GM23338 (cell line): ENCODE results near the gene CFAP65. TPM values are rescaled to one million over a fixed set of nuclear protein-coding genes. Genes with fewer than 3 reads are reported as not detected.

Experiments used
- ATAC-seq: fragments of 200-7000 bp; cut with Tn5 transposase; 3 replicates; pipeline ENCODE4 v1.9.1; 2020
- DNase-seq: peaks from one replicate; pipeline ENCODE4 v3.0.0-alpha.2; 2015; ENCODE audit warnings: low spot score
- H2AFZ ChIP-seq: fragments of 200-600 bp; sonication (generic); 2 replicates; pipeline ENCODE4 v1.8.0; 2016; ENCODE audit warnings: antibody characterized with exemption, mild to moderate bottlenecking, moderate library complexity
- H3F3A ChIP-seq: fragments of 200-600 bp; sonication (generic); replicated peaks from 2 replicates; pipeline ENCODE4 v1.8.0; 2017; ENCODE audit warnings: antibody characterized with exemption, mixed run types, low read depth
- H3K27ac ChIP-seq: fragments of 200-600 bp; sonication (generic); 2 replicates; pipeline ENCODE4 v1.6.1; 2016; ENCODE audit warnings: low read depth
- H3K27me3 ChIP-seq: fragments of 200-600 bp; sonication (generic); 2 replicates; pipeline ENCODE4 v1.8.0; 2016; ENCODE audit warnings: mild to moderate bottlenecking, mixed run types, moderate library complexity; ENCODE audit not compliant: insufficient read depth
- H3K36me3 ChIP-seq: fragments of 200-600 bp; sonication (generic); 2 replicates; pipeline ENCODE4 v1.8.0; 2016; ENCODE audit warnings: mild to moderate bottlenecking; ENCODE audit not compliant: insufficient read depth
- H3K4me1 ChIP-seq: fragments of 200-600 bp; sonication (generic); 2 replicates; pipeline ENCODE4 v1.8.0; 2016; ENCODE audit warnings: mild to moderate bottlenecking, moderate library complexity; ENCODE audit not compliant: insufficient read depth
- H3K4me2 ChIP-seq: fragments of 200-600 bp; sonication (generic); 2 replicates; pipeline ENCODE4 v1.7.1; 2017; ENCODE audit warnings: mixed run types
- H3K4me3 ChIP-seq: fragments of 200-600 bp; sonication (generic); 2 replicates; pipeline ENCODE4 v1.6.1; 2016; ENCODE audit warnings: mixed run types
- H3K79me2 ChIP-seq: fragments of 200-600 bp; sonication (generic); replicated peaks from 2 replicates; pipeline ENCODE4 v1.8.0; 2017; ENCODE audit warnings: mild to moderate bottlenecking; ENCODE audit not compliant: insufficient read depth
- H3K9me2 ChIP-seq: fragments of 200-600 bp; sonication (generic); 2 replicates; pipeline ENCODE4 v1.8.0; 2017; ENCODE audit not compliant: insufficient read depth
- H4K20me1 ChIP-seq: fragments of 200-600 bp; sonication (generic); replicated peaks from 2 replicates; pipeline ENCODE4 v1.8.0; 2017; ENCODE audit warnings: mild to moderate bottlenecking; ENCODE audit not compliant: insufficient read depth
- H3K27ac Mint-ChIP-seq: 2 replicates; pipeline ENCODE4 v1.8.0; 2020; ENCODE audit warnings: inconsistent platforms, mild to moderate bottlenecking, moderate library complexity, mixed read lengths
- H3K27me3 Mint-ChIP-seq: 3 replicates; pipeline ENCODE4 v1.8.0; 2022; ENCODE audit warnings: low read depth, mild to moderate bottlenecking, moderate library complexity, mixed read lengths, inconsistent platforms; ENCODE audit not compliant: insufficient read depth, poor library complexity
- H3K36me3 Mint-ChIP-seq: 3 replicates; pipeline ENCODE4 v1.8.0; 2021; ENCODE audit warnings: low read depth, mild to moderate bottlenecking, inconsistent platforms, moderate library complexity, mixed read lengths
- H3K4me1 Mint-ChIP-seq: 3 replicates; pipeline ENCODE4 v1.8.0; 2020; ENCODE audit warnings: mild to moderate bottlenecking, inconsistent platforms, mixed read lengths
- H3K4me3 Mint-ChIP-seq: 3 replicates; pipeline ENCODE4 v1.8.0; 2021; ENCODE audit warnings: moderate library complexity, mild to moderate bottlenecking, inconsistent platforms, mixed read lengths
- H3K9me3 Mint-ChIP-seq: 3 replicates; pipeline ENCODE4 v1.8.0; 2020; ENCODE audit warnings: moderate library complexity, mild to moderate bottlenecking, inconsistent platforms, mixed read lengths
- EZH2phosphoT487 ChIP-seq: fragments of 200-600 bp; sonication (generic); IDR thresholded peaks from one replicate; pipeline ENCODE4 v1.8.1; 2018; ENCODE audit warnings: antibody characterized with exemption; ENCODE audit not compliant: unreplicated experiment
- JUNB ChIP-seq: IDR thresholded peaks from one replicate; pipeline ENCODE4 v1.6.1; 2016; ENCODE audit warnings: antibody characterized with exemption; ENCODE audit not compliant: unreplicated experiment
- NANOG ChIP-seq: IDR thresholded peaks from 2 replicates; pipeline ENCODE4 v1.6.1; 2016; ENCODE audit warnings: antibody characterized with exemption, borderline replicate concordance
- POLR2AphosphoS5 ChIP-seq: IDR thresholded peaks from 2 replicates; pipeline ENCODE4 v1.6.1; 2016; ENCODE audit warnings: antibody characterized with exemption, low read depth
- ZNF114 ChIP-seq: fragments of 250-450 bp; sonication (Bioruptor Pico); IDR thresholded peaks from 2 replicates; pipeline ENCODE4 v1.5.0; 2020; ENCODE audit warnings: mild to moderate bottlenecking, moderate library complexity
- polyA plus RNA-seq: library from polyadenylated mRNA; unstranded; fragments of >200 nt; fragmentation: Nextera tagmentation; extraction: Ambion mirVana; gene quantifications from 2 replicates; pipeline ENCODE4 v1.2.1, GENCODE V29; 2016
- total RNA-seq: library from RNA; depleted of rRNA; stranded (reverse); fragments of >200 nt; shearing (Covaris generic); gene quantifications from 2 replicates; pipeline ENCODE4 v1.2.3, GENCODE V29; 2014
- TF ChIP-seq, protein P1 (sequence below): IDR thresholded peaks from one replicate; pipeline ENCODE4 v1.6.1; 2018; ENCODE audit warnings: antibody characterized with exemption; ENCODE audit not compliant: unreplicated experiment
- TF ChIP-seq, protein P2 (sequence below): fragments of 250-450 bp; sonication (Bioruptor Pico); IDR thresholded peaks from 2 replicates; pipeline ENCODE4 v1.5.0; 2020; ENCODE audit warnings: mild to moderate bottlenecking, moderate library complexity

CFAP65 gene
- total and polyA plus RNA-seq, 2 experiments from 2014 or later: 0.38 to 0.74 TPM

DNA sequence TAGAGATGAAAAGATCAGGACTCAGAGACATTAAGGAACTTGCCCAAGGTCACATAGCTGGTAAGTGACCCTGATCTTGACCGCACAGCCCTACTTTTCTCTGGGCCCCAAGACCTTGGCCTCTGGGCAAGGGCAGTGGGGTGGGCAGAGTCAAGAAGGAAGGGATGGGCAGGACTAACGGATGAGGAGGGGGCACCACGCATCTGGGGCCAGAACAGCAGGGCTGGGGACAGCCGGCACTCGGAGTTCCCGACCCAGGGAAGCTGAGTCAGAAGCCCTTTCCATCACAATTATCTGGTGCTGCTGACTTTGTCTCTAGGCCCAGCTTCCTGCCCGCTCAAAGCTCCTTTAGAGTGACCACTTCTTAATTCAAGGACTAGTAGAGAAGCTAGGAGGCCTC, 14.4 kb downstream of the CFAP65 start:
- Histone ChIP-seq H3K27me3 (no peaks in the 10 kb centered on the region), H4K20me1 (no peaks in the 10 kb centered on the region), H3K4me2 (no peak overlapping the region), H3F3A (no peaks in the 10 kb centered on the region), H3K4me1 (no peaks in the 10 kb centered on the region), H3K27ac (no peak overlapping the region), H3K4me3 (no peak overlapping the region), H3K9me2 (no peaks in the 10 kb centered on the region), H3K36me3 (no peaks in the 10 kb centered on the region), H2AFZ (no peak overlapping the region), H3K79me2 (no peaks in the 10 kb centered on the region)
- ATAC-seq: no peak
- H3K9me3 Mint-ChIP-seq: no peaks in the 10 kb centered on the region
- peaks cover 15% of the 10 kb centered on the region for H3K27me3 Mint-ChIP-seq
- TF ChIP-seq, protein P1, sequence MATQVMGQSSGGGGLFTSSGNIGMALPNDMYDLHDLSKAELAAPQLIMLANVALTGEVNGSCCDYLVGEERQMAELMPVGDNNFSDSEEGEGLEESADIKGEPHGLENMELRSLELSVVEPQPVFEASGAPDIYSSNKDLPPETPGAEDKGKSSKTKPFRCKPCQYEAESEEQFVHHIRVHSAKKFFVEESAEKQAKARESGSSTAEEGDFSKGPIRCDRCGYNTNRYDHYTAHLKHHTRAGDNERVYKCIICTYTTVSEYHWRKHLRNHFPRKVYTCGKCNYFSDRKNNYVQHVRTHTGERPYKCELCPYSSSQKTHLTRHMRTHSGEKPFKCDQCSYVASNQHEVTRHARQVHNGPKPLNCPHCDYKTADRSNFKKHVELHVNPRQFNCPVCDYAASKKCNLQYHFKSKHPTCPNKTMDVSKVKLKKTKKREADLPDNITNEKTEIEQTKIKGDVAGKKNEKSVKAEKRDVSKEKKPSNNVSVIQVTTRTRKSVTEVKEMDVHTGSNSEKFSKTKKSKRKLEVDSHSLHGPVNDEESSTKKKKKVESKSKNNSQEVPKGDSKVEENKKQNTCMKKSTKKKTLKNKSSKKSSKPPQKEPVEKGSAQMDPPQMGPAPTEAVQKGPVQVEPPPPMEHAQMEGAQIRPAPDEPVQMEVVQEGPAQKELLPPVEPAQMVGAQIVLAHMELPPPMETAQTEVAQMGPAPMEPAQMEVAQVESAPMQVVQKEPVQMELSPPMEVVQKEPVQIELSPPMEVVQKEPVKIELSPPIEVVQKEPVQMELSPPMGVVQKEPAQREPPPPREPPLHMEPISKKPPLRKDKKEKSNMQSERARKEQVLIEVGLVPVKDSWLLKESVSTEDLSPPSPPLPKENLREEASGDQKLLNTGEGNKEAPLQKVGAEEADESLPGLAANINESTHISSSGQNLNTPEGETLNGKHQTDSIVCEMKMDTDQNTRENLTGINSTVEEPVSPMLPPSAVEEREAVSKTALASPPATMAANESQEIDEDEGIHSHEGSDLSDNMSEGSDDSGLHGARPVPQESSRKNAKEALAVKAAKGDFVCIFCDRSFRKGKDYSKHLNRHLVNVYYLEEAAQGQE: no peak
- TF ChIP-seq JUNB (no peak), NANOG (no peak), POLR2AphosphoS5 (no peak), ZNF114 (CRISPR knock-in tag) (no peak), EZH2phosphoT487 (no peak)
- H3K27ac Mint-ChIP-seq: no peak overlapping the region
- no peak for DNase-seq
- no peak overlapping the region for H3K4me3 Mint-ChIP-seq
- peaks cover 3% of the 10 kb centered on the region; the same call in 2 of the 3 replicates for H3K4me1 Mint-ChIP-seq
- H3K36me3 Mint-ChIP-seq: no peaks in the 10 kb centered on the region

DNA sequence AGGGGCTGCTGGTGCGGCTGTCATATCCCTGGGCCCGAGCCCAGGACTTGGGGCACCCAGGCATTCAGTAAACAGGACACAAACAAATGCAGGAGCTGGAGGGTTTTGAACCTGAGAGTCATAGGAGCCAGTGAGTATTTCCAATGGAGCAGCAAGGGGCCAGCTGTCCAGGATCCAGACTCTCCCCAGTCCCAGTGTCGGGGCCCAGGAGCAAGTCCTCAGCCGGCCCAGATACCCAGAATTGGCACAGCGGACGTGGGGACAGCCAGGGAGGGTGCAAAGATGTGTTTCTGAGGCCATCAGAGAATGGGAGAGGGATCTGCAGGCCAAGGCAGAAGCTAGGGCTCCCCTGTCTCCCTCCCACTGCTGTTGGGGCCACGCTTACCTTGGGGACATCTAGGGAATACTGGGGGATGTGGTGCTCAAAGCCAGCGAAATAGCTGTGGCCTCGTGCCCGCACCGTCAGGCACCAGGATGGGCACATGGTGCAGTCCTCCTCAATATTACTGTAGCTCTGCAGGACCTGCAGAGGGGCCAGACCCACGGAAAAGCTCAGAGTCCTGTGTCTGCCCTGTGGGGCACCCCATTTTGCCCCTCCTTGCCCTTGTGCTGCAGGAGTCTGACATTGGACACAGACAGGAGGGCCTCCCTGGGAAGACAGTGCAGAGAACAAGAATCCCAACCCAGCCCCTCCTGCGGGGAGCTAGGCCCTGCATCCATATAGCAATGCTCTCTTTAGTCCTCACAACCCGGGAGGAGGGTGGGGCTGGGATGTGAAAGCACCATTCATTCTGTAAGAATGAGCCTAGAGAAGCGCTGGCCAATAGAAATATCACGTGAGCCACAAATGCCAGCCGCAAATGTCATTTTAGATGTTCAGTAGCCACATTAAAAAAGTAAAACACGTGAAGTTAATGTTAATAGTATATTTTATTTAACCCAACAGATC, 15.4 kb downstream of the CFAP65 start:
- Mint-ChIP-seq H3K4me1 (peaks cover 3% of the 10 kb centered on the region; the same call in 2 of the 3 replicates), H3K9me3 (no peaks in the 10 kb centered on the region)
- no peak for ATAC-seq

More for the DNA sequence above, 15.4 kb downstream of the CFAP65 start:
- Histone ChIP-seq H3K9me2 (no peaks in the 10 kb centered on the region), H3K36me3 (no peaks in the 10 kb centered on the region), H3K79me2 (no peaks in the 10 kb centered on the region), H3K4me3 (no peak overlapping the region), H2AFZ (no peak overlapping the region), H3K27me3 (no peaks in the 10 kb centered on the region), H4K20me1 (no peaks in the 10 kb centered on the region), H3K27ac (no peak overlapping the region), H3F3A (no peaks in the 10 kb centered on the region), H3K4me2 (no peak overlapping the region), H3K4me1 (no peaks in the 10 kb centered on the region)
- Mint-ChIP-seq H3K27me3 (peaks cover 12% of the 10 kb centered on the region), H3K4me3 (no peak overlapping the region), H3K27ac (no peak overlapping the region), H3K36me3 (no peaks in the 10 kb centered on the region)
- no peak for DNase-seq
- TF ChIP-seq, protein P2, sequence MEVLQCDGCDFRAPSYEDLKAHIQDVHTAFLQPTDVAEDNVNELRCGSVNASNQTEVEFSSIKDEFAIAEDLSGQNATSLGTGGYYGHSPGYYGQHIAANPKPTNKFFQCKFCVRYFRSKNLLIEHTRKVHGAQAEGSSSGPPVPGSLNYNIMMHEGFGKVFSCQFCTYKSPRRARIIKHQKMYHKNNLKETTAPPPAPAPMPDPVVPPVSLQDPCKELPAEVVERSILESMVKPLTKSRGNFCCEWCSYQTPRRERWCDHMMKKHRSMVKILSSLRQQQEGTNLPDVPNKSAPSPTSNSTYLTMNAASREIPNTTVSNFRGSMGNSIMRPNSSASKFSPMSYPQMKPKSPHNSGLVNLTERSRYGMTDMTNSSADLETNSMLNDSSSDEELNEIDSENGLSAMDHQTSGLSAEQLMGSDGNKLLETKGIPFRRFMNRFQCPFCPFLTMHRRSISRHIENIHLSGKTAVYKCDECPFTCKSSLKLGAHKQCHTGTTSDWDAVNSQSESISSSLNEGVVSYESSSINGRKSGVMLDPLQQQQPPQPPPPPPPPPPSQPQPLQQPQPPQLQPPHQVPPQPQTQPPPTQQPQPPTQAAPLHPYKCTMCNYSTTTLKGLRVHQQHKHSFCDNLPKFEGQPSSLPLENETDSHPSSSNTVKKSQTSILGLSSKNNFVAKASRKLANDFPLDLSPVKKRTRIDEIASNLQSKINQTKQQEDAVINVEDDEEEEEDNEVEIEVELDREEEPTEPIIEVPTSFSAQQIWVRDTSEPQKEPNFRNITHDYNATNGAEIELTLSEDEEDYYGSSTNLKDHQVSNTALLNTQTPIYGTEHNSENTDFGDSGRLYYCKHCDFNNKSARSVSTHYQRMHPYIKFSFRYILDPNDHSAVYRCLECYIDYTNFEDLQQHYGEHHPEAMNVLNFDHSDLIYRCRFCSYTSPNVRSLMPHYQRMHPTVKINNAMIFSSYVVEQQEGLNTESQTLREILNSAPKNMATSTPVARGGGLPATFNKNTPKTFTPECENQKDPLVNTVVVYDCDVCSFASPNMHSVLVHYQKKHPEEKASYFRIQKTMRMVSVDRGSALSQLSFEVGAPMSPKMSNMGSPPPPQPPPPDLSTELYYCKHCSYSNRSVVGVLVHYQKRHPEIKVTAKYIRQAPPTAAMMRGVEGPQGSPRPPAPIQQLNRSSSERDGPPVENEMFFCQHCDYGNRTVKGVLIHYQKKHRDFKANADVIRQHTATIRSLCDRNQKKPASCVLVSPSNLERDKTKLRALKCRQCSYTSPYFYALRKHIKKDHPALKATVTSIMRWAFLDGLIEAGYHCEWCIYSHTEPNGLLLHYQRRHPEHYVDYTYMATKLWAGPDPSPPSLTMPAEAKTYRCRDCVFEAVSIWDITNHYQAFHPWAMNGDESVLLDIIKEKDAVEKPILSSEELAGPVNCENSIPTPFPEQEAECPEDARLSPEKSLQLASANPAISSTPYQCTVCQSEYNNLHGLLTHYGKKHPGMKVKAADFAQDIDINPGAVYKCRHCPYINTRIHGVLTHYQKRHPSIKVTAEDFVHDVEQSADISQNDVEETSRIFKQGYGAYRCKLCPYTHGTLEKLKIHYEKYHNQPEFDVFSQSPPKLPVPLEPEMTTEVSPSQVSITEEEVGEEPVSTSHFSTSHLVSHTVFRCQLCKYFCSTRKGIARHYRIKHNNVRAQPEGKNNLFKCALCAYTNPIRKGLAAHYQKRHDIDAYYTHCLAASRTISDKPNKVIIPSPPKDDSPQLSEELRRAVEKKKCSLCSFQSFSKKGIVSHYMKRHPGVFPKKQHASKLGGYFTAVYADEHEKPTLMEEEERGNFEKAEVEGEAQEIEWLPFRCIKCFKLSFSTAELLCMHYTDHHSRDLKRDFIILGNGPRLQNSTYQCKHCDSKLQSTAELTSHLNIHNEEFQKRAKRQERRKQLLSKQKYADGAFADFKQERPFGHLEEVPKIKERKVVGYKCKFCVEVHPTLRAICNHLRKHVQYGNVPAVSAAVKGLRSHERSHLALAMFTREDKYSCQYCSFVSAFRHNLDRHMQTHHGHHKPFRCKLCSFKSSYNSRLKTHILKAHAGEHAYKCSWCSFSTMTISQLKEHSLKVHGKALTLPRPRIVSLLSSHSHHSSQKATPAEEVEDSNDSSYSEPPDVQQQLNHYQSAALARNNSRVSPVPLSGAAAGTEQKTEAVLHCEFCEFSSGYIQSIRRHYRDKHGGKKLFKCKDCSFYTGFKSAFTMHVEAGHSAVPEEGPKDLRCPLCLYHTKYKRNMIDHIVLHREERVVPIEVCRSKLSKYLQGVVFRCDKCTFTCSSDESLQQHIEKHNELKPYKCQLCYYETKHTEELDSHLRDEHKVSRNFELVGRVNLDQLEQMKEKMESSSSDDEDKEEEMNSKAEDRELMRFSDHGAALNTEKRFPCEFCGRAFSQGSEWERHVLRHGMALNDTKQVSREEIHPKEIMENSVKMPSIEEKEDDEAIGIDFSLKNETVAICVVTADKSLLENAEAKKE (CRISPR knock-in tag): no peak
